ENCODE measurements around the gene TICAM1. TPM values are rescaled to one million over a fixed set of nuclear protein-coding genes. Genes with fewer than 3 reads are reported as not detected.

TICAM1 gene
- total and polyA plus RNA-seq, 2 of the 13 experiments (the other 11 are each of a cell fraction or from before 2014, with no cell fraction given): 0.33 to 0.95 TPM

DNA sequence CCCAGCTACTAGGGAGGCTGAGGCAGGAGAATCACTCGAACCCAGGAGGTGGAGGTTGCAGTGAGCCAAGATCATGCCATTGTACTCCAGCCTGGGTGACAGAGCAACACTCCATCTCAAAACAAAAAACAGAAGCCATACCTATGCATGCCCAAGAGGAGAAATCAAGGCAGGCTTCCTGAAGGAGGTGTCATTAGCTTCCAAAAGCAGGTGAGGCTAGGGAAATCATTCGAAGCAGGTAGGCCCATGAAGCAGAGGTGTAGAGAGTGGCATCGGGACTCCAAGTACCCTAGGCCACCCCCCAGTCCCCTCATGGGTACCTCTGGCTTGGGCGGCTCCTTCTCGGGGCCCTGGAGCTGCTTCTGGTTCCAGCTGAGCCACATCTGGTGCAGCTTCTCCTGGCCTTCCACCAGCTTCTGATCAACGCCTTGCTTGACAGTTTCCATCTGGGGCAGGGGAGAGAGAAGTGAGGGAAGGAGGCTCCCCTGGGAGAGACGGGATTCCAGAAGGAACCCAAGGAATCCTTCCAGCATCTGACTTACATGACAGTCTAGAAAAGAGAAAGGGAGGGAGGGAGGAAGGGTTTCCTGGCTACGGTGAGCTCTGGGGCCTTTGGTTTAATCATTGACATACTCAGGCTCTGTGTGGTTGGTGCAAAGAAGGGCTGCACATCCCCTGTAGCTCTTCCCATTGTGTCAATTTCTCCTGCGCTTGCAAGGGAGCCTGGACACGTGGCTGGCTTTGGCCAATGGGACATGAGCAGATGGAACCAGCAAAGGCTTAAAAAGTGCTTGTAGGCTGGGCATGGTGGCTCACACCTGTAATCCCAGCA lies 13.1 kb upstream of the TICAM1 start (continued):
- TF ChIP-seq, protein P1, sequence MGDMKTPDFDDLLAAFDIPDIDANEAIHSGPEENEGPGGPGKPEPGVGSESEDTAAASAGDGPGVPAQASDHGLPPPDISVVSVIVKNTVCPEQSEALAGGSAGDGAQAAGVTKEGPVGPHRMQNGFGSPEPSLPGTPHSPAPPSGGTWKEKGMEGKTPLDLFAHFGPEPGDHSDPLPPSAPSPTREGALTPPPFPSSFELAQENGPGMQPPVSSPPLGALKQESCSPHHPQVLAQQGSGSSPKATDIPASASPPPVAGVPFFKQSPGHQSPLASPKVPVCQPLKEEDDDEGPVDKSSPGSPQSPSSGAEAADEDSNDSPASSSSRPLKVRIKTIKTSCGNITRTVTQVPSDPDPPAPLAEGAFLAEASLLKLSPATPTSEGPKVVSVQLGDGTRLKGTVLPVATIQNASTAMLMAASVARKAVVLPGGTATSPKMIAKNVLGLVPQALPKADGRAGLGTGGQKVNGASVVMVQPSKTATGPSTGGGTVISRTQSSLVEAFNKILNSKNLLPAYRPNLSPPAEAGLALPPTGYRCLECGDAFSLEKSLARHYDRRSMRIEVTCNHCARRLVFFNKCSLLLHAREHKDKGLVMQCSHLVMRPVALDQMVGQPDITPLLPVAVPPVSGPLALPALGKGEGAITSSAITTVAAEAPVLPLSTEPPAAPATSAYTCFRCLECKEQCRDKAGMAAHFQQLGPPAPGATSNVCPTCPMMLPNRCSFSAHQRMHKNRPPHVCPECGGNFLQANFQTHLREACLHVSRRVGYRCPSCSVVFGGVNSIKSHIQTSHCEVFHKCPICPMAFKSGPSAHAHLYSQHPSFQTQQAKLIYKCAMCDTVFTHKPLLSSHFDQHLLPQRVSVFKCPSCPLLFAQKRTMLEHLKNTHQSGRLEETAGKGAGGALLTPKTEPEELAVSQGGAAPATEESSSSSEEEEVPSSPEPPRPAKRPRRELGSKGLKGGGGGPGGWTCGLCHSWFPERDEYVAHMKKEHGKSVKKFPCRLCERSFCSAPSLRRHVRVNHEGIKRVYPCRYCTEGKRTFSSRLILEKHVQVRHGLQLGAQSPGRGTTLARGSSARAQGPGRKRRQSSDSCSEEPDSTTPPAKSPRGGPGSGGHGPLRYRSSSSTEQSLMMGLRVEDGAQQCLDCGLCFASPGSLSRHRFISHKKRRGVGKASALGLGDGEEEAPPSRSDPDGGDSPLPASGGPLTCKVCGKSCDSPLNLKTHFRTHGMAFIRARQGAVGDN (CRISPR knock-in tag; IDR thresholded peaks at IDR 0.05): peak; percentile 53; the same call in 1 of the 2 replicates
- TF ChIP-seq ZBTB21 (CRISPR knock-in tag; IDR thresholded peaks at IDR 0.05) (no peak), NFYB (CRISPR knock-in tag; IDR thresholded peaks at IDR 0.05) (peak; percentile 57; the same call in 1 of the 2 replicates), ZNF136 (CRISPR knock-in tag; IDR thresholded peaks at IDR 0.05; ENCODE audit: low read depth) (no peak), ERF (CRISPR knock-in tag; IDR thresholded peaks at IDR 0.05) (no peak), MTF2 (CRISPR knock-in tag; IDR thresholded peaks at IDR 0.05; ENCODE audit: borderline replicate concordance) (no peak), HOXA5 (CRISPR knock-in tag; IDR thresholded peaks at IDR 0.05) (no peak), SP5 (CRISPR knock-in tag; IDR thresholded peaks at IDR 0.05; ENCODE audit: borderline replicate concordance, low read depth) (no peak), RARG (CRISPR knock-in tag; IDR thresholded peaks at IDR 0.05; ENCODE audit: low read depth) (no peak), ZNF430 (CRISPR knock-in tag; IDR thresholded peaks at IDR 0.05) (no peak), NFATC3 (CRISPR knock-in tag; IDR thresholded peaks at IDR 0.05) (no peak), NFYC (CRISPR knock-in tag; IDR thresholded peaks at IDR 0.05) (peak; percentile 81), ZNF713 (CRISPR knock-in tag; IDR thresholded peaks at IDR 0.05) (no peak)
- TF ChIP-seq, protein P2, sequence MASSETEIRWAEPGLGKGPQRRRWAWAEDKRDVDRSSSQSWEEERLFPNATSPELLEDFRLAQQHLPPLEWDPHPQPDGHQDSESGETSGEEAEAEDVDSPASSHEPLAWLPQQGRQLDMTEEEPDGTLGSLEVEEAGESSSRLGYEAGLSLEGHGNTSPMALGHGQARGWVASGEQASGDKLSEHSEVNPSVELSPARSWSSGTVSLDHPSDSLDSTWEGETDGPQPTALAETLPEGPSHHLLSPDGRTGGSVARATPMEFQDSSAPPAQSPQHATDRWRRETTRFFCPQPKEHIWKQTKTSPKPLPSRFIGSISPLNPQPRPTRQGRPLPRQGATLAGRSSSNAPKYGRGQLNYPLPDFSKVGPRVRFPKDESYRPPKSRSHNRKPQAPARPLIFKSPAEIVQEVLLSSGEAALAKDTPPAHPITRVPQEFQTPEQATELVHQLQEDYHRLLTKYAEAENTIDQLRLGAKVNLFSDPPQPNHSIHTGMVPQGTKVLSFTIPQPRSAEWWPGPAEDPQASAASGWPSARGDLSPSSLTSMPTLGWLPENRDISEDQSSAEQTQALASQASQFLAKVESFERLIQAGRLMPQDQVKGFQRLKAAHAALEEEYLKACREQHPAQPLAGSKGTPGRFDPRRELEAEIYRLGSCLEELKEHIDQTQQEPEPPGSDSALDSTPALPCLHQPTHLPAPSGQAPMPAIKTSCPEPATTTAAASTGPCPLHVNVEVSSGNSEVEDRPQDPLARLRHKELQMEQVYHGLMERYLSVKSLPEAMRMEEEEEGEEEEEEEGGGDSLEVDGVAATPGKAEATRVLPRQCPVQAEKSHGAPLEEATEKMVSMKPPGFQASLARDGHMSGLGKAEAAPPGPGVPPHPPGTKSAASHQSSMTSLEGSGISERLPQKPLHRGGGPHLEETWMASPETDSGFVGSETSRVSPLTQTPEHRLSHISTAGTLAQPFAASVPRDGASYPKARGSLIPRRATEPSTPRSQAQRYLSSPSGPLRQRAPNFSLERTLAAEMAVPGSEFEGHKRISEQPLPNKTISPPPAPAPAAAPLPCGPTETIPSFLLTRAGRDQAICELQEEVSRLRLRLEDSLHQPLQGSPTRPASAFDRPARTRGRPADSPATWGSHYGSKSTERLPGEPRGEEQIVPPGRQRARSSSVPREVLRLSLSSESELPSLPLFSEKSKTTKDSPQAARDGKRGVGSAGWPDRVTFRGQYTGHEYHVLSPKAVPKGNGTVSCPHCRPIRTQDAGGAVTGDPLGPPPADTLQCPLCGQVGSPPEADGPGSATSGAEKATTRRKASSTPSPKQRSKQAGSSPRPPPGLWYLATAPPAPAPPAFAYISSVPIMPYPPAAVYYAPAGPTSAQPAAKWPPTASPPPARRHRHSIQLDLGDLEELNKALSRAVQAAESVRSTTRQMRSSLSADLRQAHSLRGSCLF (CRISPR knock-in tag; IDR thresholded peaks at IDR 0.05; ENCODE audit: borderline replicate concordance): no peak
- TF ChIP-seq, protein P3, sequence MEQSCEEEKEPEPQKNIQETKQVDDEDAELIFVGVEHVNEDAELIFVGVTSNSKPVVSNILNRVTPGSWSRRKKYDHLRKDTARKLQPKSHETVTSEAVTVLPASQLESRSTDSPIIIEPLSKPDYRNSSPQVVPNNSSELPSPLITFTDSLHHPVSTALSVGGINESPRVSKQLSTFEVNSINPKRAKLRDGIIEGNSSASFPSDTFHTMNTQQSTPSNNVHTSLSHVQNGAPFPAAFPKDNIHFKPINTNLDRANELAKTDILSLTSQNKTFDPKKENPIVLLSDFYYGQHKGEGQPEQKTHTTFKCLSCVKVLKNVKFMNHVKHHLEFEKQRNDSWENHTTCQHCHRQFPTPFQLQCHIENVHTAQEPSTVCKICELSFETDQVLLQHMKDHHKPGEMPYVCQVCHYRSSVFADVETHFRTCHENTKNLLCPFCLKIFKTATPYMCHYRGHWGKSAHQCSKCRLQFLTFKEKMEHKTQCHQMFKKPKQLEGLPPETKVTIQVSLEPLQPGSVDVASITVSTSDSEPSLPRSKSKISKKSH (CRISPR knock-in tag; IDR thresholded peaks at IDR 0.05; ENCODE audit: borderline replicate concordance): no peak
- TF ChIP-seq, protein P4, sequence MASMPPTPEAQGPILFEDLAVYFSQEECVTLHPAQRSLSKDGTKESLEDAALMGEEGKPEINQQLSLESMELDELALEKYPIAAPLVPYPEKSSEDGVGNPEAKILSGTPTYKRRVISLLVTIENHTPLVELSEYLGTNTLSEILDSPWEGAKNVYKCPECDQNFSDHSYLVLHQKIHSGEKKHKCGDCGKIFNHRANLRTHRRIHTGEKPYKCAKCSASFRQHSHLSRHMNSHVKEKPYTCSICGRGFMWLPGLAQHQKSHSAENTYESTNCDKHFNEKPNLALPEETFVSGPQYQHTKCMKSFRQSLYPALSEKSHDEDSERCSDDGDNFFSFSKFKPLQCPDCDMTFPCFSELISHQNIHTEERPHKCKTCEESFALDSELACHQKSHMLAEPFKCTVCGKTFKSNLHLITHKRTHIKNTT (CRISPR knock-in tag; IDR thresholded peaks at IDR 0.05): no peak
- TF ChIP-seq, protein P5, sequence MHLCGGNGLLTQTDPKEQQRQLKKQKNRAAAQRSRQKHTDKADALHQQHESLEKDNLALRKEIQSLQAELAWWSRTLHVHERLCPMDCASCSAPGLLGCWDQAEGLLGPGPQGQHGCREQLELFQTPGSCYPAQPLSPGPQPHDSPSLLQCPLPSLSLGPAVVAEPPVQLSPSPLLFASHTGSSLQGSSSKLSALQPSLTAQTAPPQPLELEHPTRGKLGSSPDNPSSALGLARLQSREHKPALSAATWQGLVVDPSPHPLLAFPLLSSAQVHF (CRISPR knock-in tag; IDR thresholded peaks at IDR 0.05): no peak

Data from HepG2 (cell line).